H1 (cell line): ENCODE results near the gene ATXN7. TPM values are rescaled to one million over a fixed set of nuclear protein-coding genes. Genes with fewer than 3 reads are reported as not detected.

ENCODE experiments used
- ATF2 ChIP-seq: IDR thresholded peaks from 2 replicates; pipeline ENCODE4 v1.6.1; 2012; ENCODE audit warnings: low read length, inconsistent platforms
- CHD7 ChIP-seq: fragments of 300-600 bp; sonication (generic); IDR thresholded peaks from 2 replicates; pipeline ENCODE4 v1.7.1; 2012; ENCODE audit warnings: low read length, moderate library complexity, mild to moderate bottlenecking, inconsistent platforms; ENCODE audit not compliant: insufficient replicate concordance
- CREB1 ChIP-seq: IDR thresholded peaks from 2 replicates; pipeline ENCODE4 v1.6.1; 2012; ENCODE audit warnings: inconsistent platforms
- GABPA ChIP-seq: IDR thresholded peaks from 2 replicates; pipeline ENCODE4 v1.6.1; 2011; ENCODE audit warnings: mild to moderate bottlenecking, low read length, moderate library complexity, borderline replicate concordance; ENCODE audit not compliant: insufficient read depth
- GTF2F1 ChIP-seq: IDR thresholded peaks from 2 replicates; pipeline ENCODE4 v1.6.1; 2012; ENCODE audit warnings: low read depth, low read length, improper control_type of control experiment, borderline replicate concordance
- RAD21 ChIP-seq, 2 experiments: IDR thresholded peaks in 1 of 2; conservative IDR thresholded peaks in 1 of 2; 2 replicates each; pipeline ENCODE4 v1.6.1; 2011; ENCODE audit warnings: low read depth in 2 of 2, low read length in 2 of 2, improper control_type of control experiment in 1 of 2, inconsistent platforms in 1 of 2, mild to moderate bottlenecking in 1 of 2, moderate library complexity in 1 of 2
- SP4 ChIP-seq: IDR thresholded peaks from 2 replicates; pipeline ENCODE4 v1.6.1; 2012; ENCODE audit warnings: low read length, inconsistent platforms
- polyA plus RNA-seq, 7 experiments: library from polyadenylated mRNA; depleted of rRNA in 3 of 7; stranded (reverse) in 5 of 7; unstranded in 2 of 7; fragments of >200 nt in 5 of 7; fragments of 200-250 nt in 2 of 7; gene quantifications; 1 replicate in 5 of 7; 2 replicates in 1 of 7; 4 replicates in 1 of 7; pipeline versions ENCODE4 v1.2.1 to v1.2.3, GENCODE V29; 2011 to 2013; ENCODE audit warnings: missing spikeins in 2 of 7, mixed read lengths in 2 of 7
- total RNA-seq: library from RNA; stranded (reverse); fragmentation: NEBNext Ultra II Directional; extraction: Animal tissue kit (Norgen Biotek cat#: 25700); gene quantifications from 2 replicates; pipeline ENCODE4 v1.2.1, GENCODE V29; 2021

The ATXN7 gene
- total and polyA plus RNA-seq, 2 of the 8 experiments (the other 6 are each of a cell fraction or from before 2014, with no cell fraction given): 15.5 to 16.8 TPM

GRCh38 chr3:63967675-63968611 lies 104.3 kb downstream of the ATXN7 start (continued):
- TF ChIP-seq CHD7 (no peak), ATF2 (no peak), SP4 (no peak), GTF2F1 (no peak), RAD21 (IDR thresholded peaks at IDR 0.05 in 1 of 2, conservative IDR thresholded peaks at IDR 0.05 in 1 of 2; ENCODE audit: low read depth in 2 of 2, low read length in 2 of 2) (no peak), GABPA (no peak), CREB1 (no peak)
